ENCODE results near the gene RNF135. TPM values are rescaled to one million over a fixed set of nuclear protein-coding genes. Genes with fewer than 3 reads are reported as not detected.
"Not testable (repeated sequence)": the region's sequence is repeated elsewhere in the genome, so short reads cannot be mapped to it uniquely, and the experiment has no call there.

The RNF135 gene
- total RNA-seq, 1 donor, result 11.2 TPM

- Histone ChIP-seq H3K79me2 (ENCODE audit: insufficient read depth, low read length) (peaks cover 34% of the 10 kb centered on the region), H4K20me1 (ENCODE audit: insufficient read depth, low read length) (peaks cover 10% of the 10 kb centered on the region), H3K4me1 (ENCODE audit: insufficient read depth, low read length) (peaks cover 20% of the 10 kb centered on the region), H3K27me3 (ENCODE audit: insufficient read depth, low read length) (no peaks in the 10 kb centered on the region), H3K27ac (ENCODE audit: low read depth, low read length) (no peak overlapping the region), H3K9me3 (ENCODE audit: low read depth, low read length) (no peaks in the 10 kb centered on the region), H3K4me3 (ENCODE audit: insufficient read depth, low read length) (no peak overlapping the region), H3K36me3 (ENCODE audit: insufficient read depth, low read length) (no peaks in the 10 kb centered on the region), H3K4me2 (ENCODE audit: insufficient read depth, low read length) (no peak overlapping the region), H2AFZ (ENCODE audit: low read length) (no peak overlapping the region)
- TF ChIP-seq, protein P1, sequence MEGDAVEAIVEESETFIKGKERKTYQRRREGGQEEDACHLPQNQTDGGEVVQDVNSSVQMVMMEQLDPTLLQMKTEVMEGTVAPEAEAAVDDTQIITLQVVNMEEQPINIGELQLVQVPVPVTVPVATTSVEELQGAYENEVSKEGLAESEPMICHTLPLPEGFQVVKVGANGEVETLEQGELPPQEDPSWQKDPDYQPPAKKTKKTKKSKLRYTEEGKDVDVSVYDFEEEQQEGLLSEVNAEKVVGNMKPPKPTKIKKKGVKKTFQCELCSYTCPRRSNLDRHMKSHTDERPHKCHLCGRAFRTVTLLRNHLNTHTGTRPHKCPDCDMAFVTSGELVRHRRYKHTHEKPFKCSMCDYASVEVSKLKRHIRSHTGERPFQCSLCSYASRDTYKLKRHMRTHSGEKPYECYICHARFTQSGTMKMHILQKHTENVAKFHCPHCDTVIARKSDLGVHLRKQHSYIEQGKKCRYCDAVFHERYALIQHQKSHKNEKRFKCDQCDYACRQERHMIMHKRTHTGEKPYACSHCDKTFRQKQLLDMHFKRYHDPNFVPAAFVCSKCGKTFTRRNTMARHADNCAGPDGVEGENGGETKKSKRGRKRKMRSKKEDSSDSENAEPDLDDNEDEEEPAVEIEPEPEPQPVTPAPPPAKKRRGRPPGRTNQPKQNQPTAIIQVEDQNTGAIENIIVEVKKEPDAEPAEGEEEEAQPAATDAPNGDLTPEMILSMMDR (IDR thresholded peaks at IDR 0.05; ENCODE audit: extremely low read depth, low read depth, low read length), result no peak
- DNase-seq (ENCODE audit: insufficient read length, low spot score, missing footprints), result no peak
Measured at GRCh38 chr17:31013844-31014243, 43.0 kb downstream of the RNF135 start.

- Histone ChIP-seq H3K36me3 (ENCODE audit: insufficient read depth, low read length) (no peaks in the 10 kb centered on the region), H3K79me2 (ENCODE audit: insufficient read depth, low read length) (peaks cover 38% of the 10 kb centered on the region), H3K9me3 (ENCODE audit: low read depth, low read length) (no peaks in the 10 kb centered on the region), H3K4me2 (ENCODE audit: insufficient read depth, low read length) (no peak overlapping the region), H3K27ac (ENCODE audit: low read depth, low read length) (no peak overlapping the region), H4K20me1 (ENCODE audit: insufficient read depth, low read length) (peaks cover 10% of the 10 kb centered on the region), H3K27me3 (ENCODE audit: insufficient read depth, low read length) (no peaks in the 10 kb centered on the region), H3K4me1 (ENCODE audit: insufficient read depth, low read length) (peaks cover 11% of the 10 kb centered on the region), H3K4me3 (ENCODE audit: insufficient read depth, low read length) (no peak overlapping the region), H2AFZ (ENCODE audit: low read length) (no peak overlapping the region)
- TF ChIP-seq, protein P1 (IDR thresholded peaks at IDR 0.05; ENCODE audit: extremely low read depth, low read depth, low read length), result no peak
- DNase-seq (ENCODE audit: insufficient read length, low spot score, missing footprints), result no peak
Measured at GRCh38 chr17:31015639-31016038, 44.8 kb downstream of the RNF135 start.

- Histone ChIP-seq H3K4me2 (ENCODE audit: insufficient read depth, low read length) (no peak overlapping the region), H3K9me3 (ENCODE audit: low read depth, low read length) (no peaks in the 10 kb centered on the region), H2AFZ (ENCODE audit: low read length) (no peak overlapping the region), H3K27me3 (ENCODE audit: insufficient read depth, low read length) (no peaks in the 10 kb centered on the region), H4K20me1 (ENCODE audit: insufficient read depth, low read length) (peaks cover 10% of the 10 kb centered on the region), H3K36me3 (ENCODE audit: insufficient read depth, low read length) (no peaks in the 10 kb centered on the region), H3K4me1 (ENCODE audit: insufficient read depth, low read length) (no peaks in the 10 kb centered on the region), H3K4me3 (ENCODE audit: insufficient read depth, low read length) (no peak overlapping the region), H3K79me2 (ENCODE audit: insufficient read depth, low read length) (peaks cover 28% of the 10 kb centered on the region), H3K27ac (ENCODE audit: low read depth, low read length) (no peak overlapping the region)
- TF ChIP-seq, protein P1 (IDR thresholded peaks at IDR 0.05; ENCODE audit: extremely low read depth, low read depth, low read length), result no peak
- no peak for DNase-seq (ENCODE audit: insufficient read length, low spot score, missing footprints)
Measured at GRCh38 chr17:31019004-31019403, 48.2 kb downstream of the RNF135 start.

DNA sequence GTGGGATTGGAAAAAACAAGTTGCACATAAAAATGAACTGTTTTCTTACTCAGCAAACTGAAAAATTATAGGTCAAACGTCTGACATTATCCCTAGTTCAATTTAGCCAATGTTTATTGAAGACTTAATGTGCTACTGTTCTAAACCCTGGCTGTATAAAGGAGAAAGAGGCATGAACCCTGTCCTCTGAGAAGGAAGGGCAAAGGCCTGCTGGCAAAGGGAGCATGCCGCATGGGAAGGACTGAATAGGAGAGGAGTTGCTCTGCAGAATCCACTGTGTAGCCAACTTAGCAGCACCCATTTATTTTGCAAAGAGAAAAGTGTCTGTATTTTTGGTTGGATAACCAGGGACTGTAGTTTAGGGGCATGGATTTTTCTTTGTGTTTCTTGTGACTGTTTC is 52.3 kb downstream of the RNF135 start:
- H3K4me1 ChIP-seq (ENCODE audit: insufficient read depth, low read length); H2AFZ ChIP-seq (ENCODE audit: low read length); H4K20me1 ChIP-seq (ENCODE audit: insufficient read depth, low read length); H3K27me3 ChIP-seq (ENCODE audit: insufficient read depth, low read length); H3K4me3 ChIP-seq (ENCODE audit: insufficient read depth, low read length); DNase-seq (ENCODE audit: insufficient read length, low spot score, missing footprints); H3K27ac ChIP-seq (ENCODE audit: low read depth, low read length); H3K9me3 ChIP-seq (ENCODE audit: low read depth, low read length); H3K4me2 ChIP-seq (ENCODE audit: insufficient read depth, low read length); H3K36me3 ChIP-seq (ENCODE audit: insufficient read depth, low read length); H3K79me2 ChIP-seq (ENCODE audit: insufficient read depth, low read length): not testable (repeated sequence)

Data from osteoblast (primary cell).